Stimulated activated CD4-positive, alpha-beta T cell treated with anti-CD3 and anti-CD28 coated beads, Interleukin-1b, Interleukin-23, amount 100 ng/mL, for 24 hours (primary cell): ENCODE results near the gene TMEM244.
"Not testable (repeated sequence)": the region's sequence is repeated elsewhere in the genome, so short reads cannot be mapped to it uniquely, and the experiment has no call there.

ENCODE experiments used
- DNase-seq, 4 experiments: peaks; one replicate each; pipeline ENCODE4 v3.0.0-alpha.2; 2020; ENCODE audit warnings: low read depth in 4 of 4, low spot score in 1 of 4

Gene TMEM244

DNA sequence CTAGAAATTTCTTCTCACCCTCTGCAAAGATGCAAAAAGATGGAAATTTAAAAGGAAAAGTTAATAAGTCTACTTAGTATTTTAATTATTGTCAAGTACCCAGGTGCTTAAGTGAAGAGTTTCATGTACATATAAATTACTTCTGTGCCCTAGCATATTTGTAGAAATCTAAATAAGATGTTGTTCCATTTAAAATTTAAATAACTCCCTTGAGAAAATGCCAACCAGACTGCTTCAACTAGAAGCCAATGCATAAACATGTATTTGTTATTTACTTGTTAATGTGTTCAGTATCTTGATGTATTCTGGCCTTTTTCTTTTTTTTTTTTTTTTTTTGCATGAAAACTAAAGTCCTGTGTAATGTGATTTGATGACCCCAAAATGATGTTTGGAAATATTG, 6.3 kb upstream of the TMEM244 start:
- no peak for DNase-seq

DNA sequence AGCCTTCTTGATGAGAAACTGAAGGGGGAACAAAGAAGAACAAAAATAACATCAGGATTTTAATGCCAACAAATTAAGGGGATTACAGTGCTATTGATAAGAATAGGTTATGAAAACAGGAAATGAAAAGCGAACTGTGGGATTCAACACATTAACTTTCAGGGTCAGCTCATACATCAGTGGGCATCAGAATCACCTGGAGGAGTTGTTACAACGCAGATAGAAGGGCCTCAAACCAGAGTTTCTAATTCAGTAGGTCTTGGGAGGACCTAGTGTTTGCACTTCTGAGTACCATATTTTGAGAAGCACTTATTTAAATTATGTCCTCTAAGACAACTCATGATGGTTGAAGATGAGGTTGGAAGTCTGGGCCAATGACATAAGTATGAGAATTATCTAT, 5.6 kb upstream of the TMEM244 start:
- DNase-seq, result no peak

DNA sequence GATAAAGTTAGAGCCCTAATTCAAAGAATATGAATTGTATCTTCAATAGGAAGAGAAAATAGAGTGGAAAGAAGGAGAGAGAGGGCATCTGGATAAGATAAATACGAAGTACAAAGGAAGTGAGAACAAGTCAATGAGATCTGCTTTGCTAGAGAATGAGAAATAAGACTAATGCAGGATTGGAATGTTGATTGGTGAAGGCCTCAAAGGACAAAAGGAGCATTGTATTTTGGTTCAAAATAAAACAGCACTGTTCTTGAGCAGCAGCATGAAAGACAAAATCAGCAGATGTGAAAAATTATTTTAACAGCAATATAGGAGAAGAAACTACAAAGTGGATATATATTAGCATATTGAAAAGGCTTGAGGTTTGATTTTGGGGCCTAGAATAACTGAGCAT, 5.1 kb upstream of the TMEM244 start:
- no peak for DNase-seq

DNA sequence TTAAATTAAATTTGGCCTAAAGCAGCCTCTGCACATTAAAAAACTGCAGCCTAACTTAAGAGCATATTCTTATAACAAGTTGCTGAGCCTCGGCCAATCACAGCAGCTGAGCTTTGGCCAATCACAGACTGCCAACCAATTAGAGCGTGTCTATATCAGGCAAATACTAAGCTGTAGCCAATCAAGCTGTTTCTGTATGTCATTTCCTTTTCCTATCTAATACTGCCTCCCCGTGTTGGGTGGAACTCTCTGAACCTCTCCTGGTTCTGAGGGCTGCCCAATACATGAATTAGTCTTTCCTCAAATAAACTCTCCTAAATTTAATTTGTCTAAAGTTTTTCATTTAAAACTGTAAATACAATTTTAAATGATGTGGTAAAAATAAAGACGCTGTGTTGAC, 3.9 kb upstream of the TMEM244 start:
- no peak for DNase-seq

DNA sequence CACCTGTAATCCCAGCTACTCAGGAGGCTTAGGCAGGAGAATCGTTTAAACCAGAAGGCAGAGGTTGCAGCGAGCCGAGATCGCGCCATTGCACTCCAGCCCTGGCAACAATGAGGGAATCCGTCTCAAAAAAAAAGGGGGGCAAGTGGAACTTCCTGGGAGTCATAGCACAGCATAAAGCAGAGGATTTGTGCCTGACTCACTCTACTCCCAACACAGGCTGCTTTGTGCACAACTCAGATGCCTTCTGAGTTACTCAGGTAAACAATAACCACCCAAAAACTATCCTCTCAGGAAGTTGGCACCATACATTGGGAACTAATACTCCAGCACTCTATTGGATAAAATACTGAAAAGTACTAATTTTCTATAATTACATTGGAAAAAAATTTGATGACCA, 2.5 kb upstream of the TMEM244 start:
- no peak for DNase-seq

DNA sequence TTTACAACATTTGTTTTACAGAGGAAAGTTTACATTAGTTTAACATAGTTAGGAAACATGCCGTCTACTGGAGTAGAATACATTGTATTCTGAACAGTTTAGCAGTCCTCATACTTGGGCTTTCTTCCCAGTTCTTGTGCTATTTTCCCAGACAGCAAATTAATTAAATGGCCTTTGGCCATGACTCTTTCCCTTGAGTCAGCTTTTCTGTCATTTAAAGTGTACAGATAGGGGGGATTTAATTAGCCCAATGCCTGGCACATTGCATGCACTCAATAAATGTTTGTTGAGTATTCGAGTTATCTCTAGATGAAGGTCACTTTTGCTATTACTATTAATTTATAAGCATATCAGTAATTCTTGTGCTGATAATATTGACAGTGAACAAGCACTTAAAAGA, 1.6 kb downstream of the TMEM244 start:
- DNase-seq, result no peak

DNA sequence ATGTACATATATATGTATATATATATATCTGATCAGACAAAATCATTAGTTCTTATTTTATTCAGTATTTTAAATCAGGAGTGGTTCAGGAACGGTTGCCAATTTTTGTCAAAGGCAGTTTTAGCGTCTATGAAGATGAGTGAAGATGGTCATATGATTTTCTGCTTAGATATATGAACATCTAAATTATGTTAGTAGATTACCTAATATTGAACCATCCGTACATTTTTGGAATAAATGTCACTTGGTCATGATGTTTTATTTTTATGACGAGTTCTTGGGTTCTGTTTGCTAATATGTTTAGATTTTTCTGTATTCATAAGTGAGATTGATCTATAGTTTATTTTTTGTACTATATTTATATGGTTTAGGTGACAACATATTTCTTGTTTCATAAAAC, 3.3 kb downstream of the TMEM244 start:
- DNase-seq, result no peak

DNA sequence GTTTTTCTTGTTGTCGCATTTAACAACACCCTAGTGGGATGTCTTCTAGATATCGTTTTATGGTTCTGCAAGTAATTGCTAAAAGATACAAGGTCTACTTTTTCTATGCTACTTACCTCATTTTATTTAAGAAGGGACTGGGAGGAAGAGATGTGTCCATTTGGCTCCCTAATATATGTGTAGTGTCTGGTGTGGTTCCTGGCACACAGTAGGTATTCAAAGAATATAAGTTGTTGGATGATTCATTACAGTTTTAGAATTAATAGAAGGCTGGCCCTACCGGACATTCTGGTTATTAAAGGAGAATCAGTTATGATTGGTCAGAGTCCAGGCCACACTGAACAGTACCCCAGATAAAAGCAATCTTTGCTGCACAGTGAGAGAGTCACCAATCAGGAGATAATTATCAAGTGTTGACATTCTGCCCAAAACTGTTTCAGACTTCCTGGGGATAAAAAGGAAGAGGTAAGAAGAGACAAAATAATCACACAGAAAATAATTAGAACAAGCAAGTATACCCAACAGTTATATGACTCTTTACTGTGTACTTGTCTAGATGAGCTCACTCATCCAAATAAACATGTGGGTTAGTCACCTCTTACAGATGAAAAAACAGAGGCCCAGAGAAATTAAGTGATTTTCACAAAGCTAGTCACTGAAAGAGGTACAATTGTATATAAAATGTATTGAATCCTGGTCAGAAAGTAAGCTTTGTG, 7.0 kb downstream of the TMEM244 start:
- DNase-seq, result no peak

DNA sequence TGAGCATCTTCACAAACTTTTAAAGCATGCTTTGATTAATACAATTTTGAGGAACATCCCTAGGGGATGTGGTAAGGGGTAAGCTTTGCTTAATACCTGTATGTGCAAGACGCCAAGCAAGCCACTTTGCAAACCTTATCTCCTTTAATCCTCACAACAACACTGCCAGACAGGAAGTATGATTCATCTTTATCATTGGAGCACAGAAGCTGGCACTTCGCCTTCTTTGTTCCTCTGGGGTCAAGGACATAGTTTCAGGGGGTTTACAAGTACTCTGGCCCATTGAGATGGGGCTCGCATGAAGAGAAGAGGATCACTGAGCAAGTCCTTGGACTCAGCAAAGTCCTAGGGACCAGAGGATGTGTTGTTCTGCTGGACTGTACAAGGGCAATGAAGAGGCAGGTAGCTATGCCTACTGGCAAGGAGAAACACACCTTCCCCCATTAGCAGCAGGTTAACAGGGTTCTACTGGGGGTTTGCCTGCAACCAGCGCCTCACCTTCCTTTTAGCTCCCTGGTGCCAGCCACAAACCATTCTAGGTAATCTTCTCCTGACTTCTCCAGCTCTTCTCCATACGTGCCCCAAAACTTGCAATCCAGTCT, 8.8 kb downstream of the TMEM244 start:
- no peak for DNase-seq

DNA sequence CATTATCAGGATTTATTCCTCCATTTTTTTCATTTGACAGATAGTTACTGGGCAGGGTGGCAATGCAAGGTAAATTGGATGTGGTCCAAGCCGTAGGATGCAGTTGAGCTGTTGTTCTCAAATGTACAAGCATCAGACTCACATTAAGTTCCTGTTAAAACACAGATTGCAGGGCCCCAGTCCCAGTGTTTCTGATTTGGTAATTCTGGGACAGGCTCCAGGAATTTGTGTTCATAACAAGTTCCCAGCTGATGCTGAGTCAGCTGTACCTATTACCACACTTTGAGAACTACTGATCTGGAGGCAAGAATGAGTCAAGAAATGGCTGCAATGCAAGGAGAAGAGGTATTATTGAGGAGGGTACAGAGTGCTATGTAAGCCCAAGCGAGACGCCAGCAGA, 11.7 kb downstream of the TMEM244 start:
- no peak for DNase-seq

DNA sequence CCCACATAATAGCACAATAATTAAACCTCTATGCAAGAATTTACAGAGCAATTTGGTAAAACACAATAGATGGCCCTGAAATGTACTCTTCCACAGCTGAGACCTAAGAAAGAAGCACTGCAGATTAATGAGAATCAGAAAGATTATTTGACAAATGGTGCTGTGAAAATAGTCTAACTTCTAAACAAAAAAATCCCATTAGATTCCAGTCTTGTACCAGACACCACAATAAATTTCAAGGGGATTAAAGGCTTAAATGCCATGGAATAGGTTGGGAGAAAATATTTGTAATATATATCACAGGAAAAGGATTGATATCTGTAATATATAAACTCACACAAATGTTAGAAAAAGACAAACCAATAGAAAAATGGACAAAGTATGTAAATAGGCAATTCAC, 14.4 kb downstream of the TMEM244 start:
- no peak for DNase-seq

DNA sequence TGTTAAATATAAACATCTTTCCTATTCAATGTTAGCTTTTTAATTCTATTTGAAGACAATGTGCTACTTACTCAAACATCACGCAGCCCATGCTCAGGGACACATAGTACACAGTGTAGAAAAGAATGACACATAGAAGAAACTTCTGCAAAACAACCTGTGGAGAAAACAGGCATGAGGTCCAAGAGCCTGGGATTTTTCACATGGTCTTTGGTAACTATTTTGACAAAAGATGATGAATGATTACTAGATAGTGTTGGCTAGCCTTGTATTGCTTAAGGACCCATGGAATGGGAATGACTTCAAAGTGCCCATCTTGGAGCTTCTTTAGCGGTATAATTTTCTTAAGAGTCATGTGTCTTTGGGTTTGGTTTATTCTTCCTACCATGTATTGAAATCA, 15.4 kb downstream of the TMEM244 start:
- DNase-seq, result no peak

DNA sequence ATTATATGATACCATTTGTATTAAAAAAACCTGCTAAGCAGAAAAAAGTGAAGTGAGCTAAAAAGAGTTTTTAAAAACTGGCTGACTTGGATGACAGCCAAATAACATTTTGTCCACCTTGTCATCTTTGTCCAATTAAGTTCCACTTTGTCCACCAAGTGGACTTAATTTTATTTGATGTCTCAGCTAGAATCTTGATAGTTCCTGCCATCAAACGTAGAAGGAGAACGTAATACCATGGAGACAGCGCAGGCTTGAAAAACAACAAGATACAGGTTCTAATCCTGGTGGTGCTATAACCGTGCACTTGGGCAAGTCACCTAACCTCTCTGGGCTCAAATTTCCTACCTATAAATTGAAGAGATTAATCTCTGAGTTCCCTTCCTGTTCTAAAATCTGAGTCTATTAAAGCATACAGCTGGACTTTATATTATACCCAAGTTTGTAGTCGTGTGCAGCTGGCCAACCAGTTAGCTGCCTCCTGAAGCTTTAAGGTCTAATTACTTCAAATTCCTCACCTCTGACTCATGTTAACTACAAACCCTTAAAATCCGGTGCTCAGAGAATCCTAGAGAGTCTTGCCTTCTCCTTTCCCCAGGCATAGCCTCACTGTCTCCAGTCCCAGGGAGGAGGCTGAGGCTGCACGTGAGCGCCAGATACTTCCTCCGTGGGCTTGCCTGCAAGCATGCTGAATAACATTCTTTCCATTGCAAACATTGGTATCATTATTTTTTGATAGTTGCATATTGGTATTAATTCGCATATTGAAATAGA, 16.8 kb downstream of the TMEM244 start:
- no peak for DNase-seq

DNA sequence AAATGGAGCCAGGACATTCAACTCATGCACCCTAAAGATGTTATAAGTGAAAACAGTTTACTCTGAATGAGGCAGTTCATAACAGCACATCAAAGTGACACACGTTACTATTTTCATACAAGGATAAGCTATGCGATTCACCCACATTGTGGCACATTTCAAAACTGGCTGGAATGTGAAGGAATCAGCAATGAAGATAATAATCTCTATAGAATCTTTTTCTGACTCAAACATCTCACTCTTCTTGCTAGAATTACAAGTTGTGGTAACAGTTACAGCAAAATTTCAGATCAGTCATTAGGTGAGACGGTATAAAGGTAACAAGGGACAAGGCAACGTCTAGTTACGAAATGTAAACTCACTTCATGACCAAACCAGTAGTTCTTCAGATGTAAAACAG, 17.5 kb downstream of the TMEM244 start:
- no peak for DNase-seq

DNA sequence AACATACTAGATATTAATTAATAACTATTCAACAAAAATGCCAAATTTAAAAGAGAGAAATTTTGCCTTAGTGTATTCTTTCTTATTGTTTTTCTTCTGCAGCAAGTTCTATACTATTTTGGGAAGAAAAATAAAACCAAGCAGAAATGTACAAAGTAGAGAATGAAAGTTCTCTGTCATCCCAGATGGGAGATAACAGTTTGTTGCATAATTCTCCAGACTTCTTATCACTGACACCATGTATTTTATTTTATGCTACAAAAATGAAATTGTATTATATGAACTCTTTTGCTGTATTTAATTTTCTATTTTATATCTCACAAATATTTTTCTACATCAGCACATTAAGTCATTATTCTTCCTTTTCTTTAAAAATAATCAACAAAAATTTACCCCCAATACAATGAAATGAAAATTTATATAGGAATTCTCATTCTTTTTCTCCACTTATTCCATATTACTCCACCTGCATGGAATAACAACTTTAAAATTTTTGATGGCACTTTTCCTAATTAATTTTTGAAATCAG, 18.2 kb downstream of the TMEM244 start:
- no peak for DNase-seq

DNA sequence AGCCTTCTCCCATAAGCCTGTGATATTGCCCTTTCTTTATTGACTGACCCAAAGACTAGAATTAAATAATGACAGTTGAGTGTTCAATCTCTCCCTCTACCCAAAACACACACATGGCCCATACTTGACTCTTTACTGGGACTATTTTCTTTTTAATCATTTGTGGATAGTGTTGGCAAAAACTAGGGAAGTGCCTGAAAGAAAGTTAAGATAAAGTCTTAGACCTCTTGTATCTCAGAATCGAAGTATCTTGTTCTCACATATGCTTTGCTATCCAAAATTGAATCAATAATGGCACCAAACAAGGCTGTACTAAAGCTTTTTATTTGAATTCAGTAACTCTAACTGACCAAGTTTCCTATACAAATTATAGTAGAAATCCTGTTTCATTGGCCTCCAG, 19.0 kb downstream of the TMEM244 start:
- no peak for DNase-seq

DNA sequence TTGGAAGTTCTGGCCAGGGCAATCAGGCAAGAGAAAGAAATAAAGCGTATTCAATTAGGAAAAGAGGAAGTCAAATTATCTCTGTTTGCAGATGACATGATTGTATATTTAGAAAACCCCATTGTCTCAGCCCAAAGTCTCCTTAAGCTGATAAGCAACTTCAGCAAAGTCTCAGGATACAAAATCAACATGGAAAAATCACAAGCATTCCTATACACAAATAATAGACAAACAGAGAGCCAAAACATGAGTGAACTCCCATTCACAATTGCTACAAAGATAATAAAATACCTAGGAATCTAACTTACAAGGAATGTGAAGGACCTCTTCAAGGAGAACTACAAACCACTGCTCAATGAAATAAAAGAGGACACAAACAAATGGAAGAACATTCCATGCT, 21.6 kb downstream of the TMEM244 start:
- not testable (repeated sequence) for DNase-seq

DNA sequence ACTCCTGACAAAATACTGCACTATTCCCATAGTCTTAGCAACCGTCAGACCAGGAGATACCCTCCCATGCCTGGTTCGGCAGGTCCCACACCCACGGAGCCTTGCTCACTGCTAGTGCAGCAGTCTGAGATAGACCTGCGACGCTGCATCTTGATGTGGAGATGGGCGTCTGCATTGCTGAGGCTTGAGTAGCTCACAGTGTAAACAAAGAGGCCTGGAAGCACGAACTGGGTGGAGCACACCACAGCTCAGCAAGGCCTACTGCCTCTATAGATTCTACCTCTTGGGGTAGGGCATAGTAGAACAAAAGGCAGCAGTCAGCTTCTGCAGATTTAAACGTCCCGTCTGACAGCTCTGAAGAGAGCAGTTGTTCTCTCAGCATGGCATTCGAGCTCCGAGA, 25.4 kb downstream of the TMEM244 start:
- no peak for DNase-seq

DNA sequence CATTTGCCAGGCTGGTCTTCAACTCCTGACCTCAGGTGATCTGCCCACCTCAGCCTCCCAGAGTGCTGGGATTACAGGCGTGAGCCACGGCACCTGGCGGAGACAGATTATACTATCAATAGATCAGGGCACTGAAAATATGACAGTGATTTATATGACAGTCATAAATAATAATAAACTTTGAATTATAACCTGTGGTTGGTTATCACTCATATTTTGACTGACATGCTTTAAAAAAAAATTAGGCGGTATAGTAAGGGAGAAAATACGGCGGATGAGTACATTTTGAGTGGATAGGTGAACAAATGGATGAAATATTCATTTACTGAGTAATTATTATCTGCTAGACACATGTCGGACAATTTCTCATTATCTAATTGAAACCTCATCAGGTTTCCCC, 28.8 kb downstream of the TMEM244 start:
- DNase-seq, result no peak

DNA sequence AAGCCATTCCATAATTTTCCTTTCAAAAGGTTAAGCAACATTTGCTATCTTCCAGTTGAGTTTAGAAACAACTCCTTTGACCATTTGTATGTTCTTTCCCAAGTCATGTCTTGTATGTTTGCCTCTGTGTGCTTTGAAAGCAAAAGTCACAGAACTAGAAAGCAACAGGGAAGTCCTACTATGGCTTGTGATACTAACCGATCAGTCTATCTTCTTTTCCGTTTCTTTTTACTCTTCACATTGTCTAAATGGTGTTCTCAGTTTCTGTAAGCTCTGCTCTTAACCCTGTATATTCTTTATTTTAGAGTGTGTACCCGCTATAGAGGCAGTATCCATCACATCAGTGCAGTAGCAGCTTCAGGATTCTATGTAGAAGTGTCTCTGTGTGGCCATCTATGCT, 32.9 kb downstream of the TMEM244 start:
- DNase-seq, result no peak

DNA sequence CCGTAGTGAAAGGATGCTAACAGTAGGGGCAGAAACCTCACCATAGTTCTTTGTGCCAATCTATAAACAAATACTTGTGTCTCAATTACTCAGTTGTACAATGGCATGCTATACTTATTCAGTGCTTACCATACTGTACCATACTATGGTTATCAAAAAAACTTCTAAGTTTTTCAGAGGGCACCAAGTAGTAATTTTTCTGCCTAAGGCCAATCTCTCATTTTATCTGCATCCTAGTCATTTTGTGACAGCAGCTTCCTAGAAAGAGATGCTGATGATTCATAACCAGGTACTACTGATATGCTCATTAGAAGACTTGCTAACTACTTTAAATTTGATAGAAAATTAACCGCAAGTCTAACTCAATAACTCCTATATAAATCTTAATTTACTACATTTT, 42.9 kb downstream of the TMEM244 start:
- DNase-seq, result no peak

DNA sequence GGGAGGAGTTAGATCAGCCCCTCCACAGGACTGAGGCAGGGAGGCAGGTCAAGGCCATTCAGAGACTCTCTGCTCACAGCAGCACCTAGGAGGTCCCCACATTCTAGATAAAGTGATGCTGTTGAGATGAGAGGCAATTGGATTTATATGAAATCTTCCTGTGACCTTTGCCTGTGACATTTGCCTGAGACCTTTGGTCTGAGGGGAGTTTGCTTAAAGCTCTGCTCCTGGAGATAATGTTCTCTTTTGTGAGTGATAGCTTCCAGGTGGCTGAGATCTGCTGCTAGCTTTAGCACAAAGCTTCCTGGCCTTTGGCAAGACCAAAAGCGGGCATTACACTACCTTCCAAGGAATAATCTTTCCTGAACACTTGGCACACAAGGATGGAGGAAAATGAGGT, 43.3 kb downstream of the TMEM244 start:
- DNase-seq, result no peak
